HG02938 (cell line): ENCODE results near the gene PRRC2C.
"Not testable (repeated sequence)": the region's sequence is repeated elsewhere in the genome, so short reads cannot be mapped to it uniquely, and the experiment has no call there.

ENCODE experiments used
- ATAC-seq: cut with Tn5 transposase; IDR thresholded peaks from one replicate; pipeline ENCODE4 v1.9.1; 2021; ENCODE audit warnings: mild to moderate bottlenecking, moderate library complexity; ENCODE audit not compliant: unreplicated experiment

PRRC2C gene

GRCh38 chr1:171495444-171495843 is 10.1 kb downstream of the PRRC2C start:
- ATAC-seq, result no peak

GRCh38 chr1:171500304-171500703 is 15.0 kb downstream of the PRRC2C start:
- no peak for ATAC-seq

GRCh38 chr1:171500803-171501202 is 15.5 kb downstream of the PRRC2C start:
- no peak for ATAC-seq

- peak; percentile 74 for ATAC-seq
Measured at GRCh38 chr1:171501305-171502024, 16.1 kb downstream of the PRRC2C start.

- no peak for ATAC-seq
Measured at GRCh38 chr1:171506525-171507304, 21.4 kb downstream of the PRRC2C start.

GRCh38 chr1:171507435-171507834 is 22.1 kb downstream of the PRRC2C start:
- no peak for ATAC-seq

- no peak for ATAC-seq
Measured at GRCh38 chr1:171509191-171509590, 23.9 kb downstream of the PRRC2C start.

- ATAC-seq, result no peak
Measured at GRCh38 chr1:171513743-171514142, 28.4 kb downstream of the PRRC2C start.

- ATAC-seq, result no peak
Measured at GRCh38 chr1:171515299-171515698, 30.0 kb downstream of the PRRC2C start.

GRCh38 chr1:171515741-171516140 is 30.4 kb downstream of the PRRC2C start:
- no peak for ATAC-seq

GRCh38 chr1:171521567-171521966 is 36.2 kb downstream of the PRRC2C start:
- no peak for ATAC-seq

GRCh38 chr1:171530676-171531075 is 45.3 kb downstream of the PRRC2C start:
- no peak for ATAC-seq

- ATAC-seq, result no peak
Measured at GRCh38 chr1:171532520-171532919, 47.2 kb downstream of the PRRC2C start.

GRCh38 chr1:171545523-171545922 is 60.2 kb downstream of the PRRC2C start:
- no peak for ATAC-seq

GRCh38 chr1:171550050-171550449 is 64.7 kb downstream of the PRRC2C start:
- ATAC-seq, result no peak

- ATAC-seq, result not testable (repeated sequence)
Measured at GRCh38 chr1:171550598-171551100, 65.3 kb downstream of the PRRC2C start.

- not testable (repeated sequence) for ATAC-seq
Measured at GRCh38 chr1:171553960-171554359, 68.6 kb downstream of the PRRC2C start.

GRCh38 chr1:171563675-171564074 is 78.3 kb downstream of the PRRC2C start:
- ATAC-seq, result no peak

- ATAC-seq, result no peak
Measured at GRCh38 chr1:171566467-171566866, 81.1 kb downstream of the PRRC2C start.

GRCh38 chr1:171570295-171570694 is 85.0 kb downstream of the PRRC2C start:
- no peak for ATAC-seq

GRCh38 chr1:171576144-171576543 is 90.8 kb downstream of the PRRC2C start:
- no peak for ATAC-seq

- ATAC-seq, result no peak
Measured at GRCh38 chr1:171581226-171581625, 95.9 kb downstream of the PRRC2C start.
